HEK293 (cell line): ENCODE data around the gene POLA2.

Experiments
- CTCF ChIA-PET: fragments of 350-600 bp; formaldehyde crosslinking; extraction: SDS; loops from one replicate; lab custom pipeline; 2021; ENCODE audit warnings: antibody characterized with exemption; lab: Yijun Ruan, JAX
- POLR2A ChIA-PET: fragments of 300-600 bp; formaldehyde crosslinking; extraction: SDS; loops from one replicate; lab custom pipeline; 2020; ENCODE audit warnings: antibody characterized with exemption, inconsistent platforms; lab: Yijun Ruan, JAX
- H3K27ac ChIP-seq: fragments of 200-500 bp; sonication (Bioruptor generic); 2 replicates; pipeline ENCODE4 v1.5.1; 2014; ENCODE audit warnings: low read depth, low read length, control low read depth, inconsistent platforms; ENCODE audit errors: extremely low read depth
- H3K36me3 ChIP-seq, 2 experiments: fragments of 200-500 bp in 1 of 2; sonication (Bioruptor generic) in 1 of 2; 1 replicate in 1 of 2; 2 replicates in 1 of 2; pipeline ENCODE4 v1.5.1; 2014 to 2017; ENCODE audit warnings: inconsistent platforms in 2 of 2, low read length in 2 of 2; ENCODE audit not compliant: control insufficient read depth in 2 of 2, insufficient read depth in 1 of 2
- H3K4me1 ChIP-seq: fragments of 200-500 bp; sonication (Bioruptor generic); 2 replicates; pipeline ENCODE4 v1.5.1; 2014; ENCODE audit warnings: mild to moderate bottlenecking, low read length, inconsistent platforms; ENCODE audit not compliant: control insufficient read depth, insufficient read depth
- H3K4me3 ChIP-seq: 2 replicates; pipeline ENCODE4 v1.5.1; 2011; ENCODE audit warnings: low read depth, mild to moderate bottlenecking, control low read depth, low read length, moderate library complexity
- H3K9me3 ChIP-seq: fragments of 200-500 bp; sonication (Bioruptor generic); 2 replicates; pipeline ENCODE4 v1.5.1; 2014; ENCODE audit warnings: low read depth, low read length, inconsistent platforms; ENCODE audit not compliant: control insufficient read depth, insufficient read depth
- BCL11A ChIP-seq: fragments of 450-650 bp; formaldehyde crosslinking; IDR thresholded peaks from 2 replicates; pipeline ENCODE4 v1.5.1; 2016; ENCODE audit warnings: low read depth, missing biosample characterization, missing genetic modification characterization
- CTCF ChIP-seq: fragments of 450-650 bp; formaldehyde crosslinking; IDR thresholded peaks from 2 replicates; pipeline ENCODE4 v1.5.1; 2016; ENCODE audit warnings: missing biosample characterization, missing genetic modification characterization
- EGR2 ChIP-seq: fragments of 450-650 bp; formaldehyde crosslinking; IDR thresholded peaks from 2 replicates; pipeline ENCODE4 v1.5.1; 2016; ENCODE audit warnings: low read depth, missing biosample characterization, missing genetic modification characterization
- INSM2 ChIP-seq: fragments of 450-650 bp; formaldehyde crosslinking; IDR thresholded peaks from 2 replicates; pipeline ENCODE4 v1.5.1; 2016; ENCODE audit warnings: missing biosample characterization, missing genetic modification characterization
- KLF10 ChIP-seq: fragments of 450-650 bp; IDR thresholded peaks from 2 replicates; pipeline ENCODE4 v1.5.1; 2018; ENCODE audit warnings: missing biosample characterization, mild to moderate bottlenecking, missing genetic modification characterization
- SCRT1 ChIP-seq: fragments of 450-650 bp; formaldehyde crosslinking; IDR thresholded peaks from 2 replicates; pipeline ENCODE4 v1.5.1; 2016; ENCODE audit warnings: missing biosample characterization, missing genetic modification characterization, borderline replicate concordance
- ZFP3 ChIP-seq: fragments of 450-650 bp; formaldehyde crosslinking; IDR thresholded peaks from 2 replicates; pipeline ENCODE4 v1.5.1; 2016; ENCODE audit warnings: low read depth, missing biosample characterization, missing genetic modification characterization
- ZNF148 ChIP-seq: fragments of 450-650 bp; formaldehyde crosslinking; IDR thresholded peaks from 2 replicates; pipeline ENCODE4 v1.5.0; 2017; ENCODE audit warnings: missing biosample characterization, missing genetic modification characterization, borderline replicate concordance
- ZNF175 ChIP-seq: fragments of 450-650 bp; formaldehyde crosslinking; IDR thresholded peaks from 2 replicates; pipeline ENCODE4 v1.5.1; 2016; ENCODE audit warnings: missing biosample characterization, missing genetic modification characterization
- ZNF302 ChIP-seq: fragments of 450-650 bp; formaldehyde crosslinking; IDR thresholded peaks from 2 replicates; pipeline ENCODE4 v1.5.1; 2016; ENCODE audit warnings: missing biosample characterization, missing genetic modification characterization, low read depth
- ZNF366 ChIP-seq: fragments of 450-650 bp; formaldehyde crosslinking; conservative IDR thresholded peaks from 2 replicates; pipeline ENCODE4 v1.5.1; 2016; ENCODE audit warnings: missing biosample characterization, missing genetic modification characterization
- ZNF555 ChIP-seq: fragments of 450-650 bp; formaldehyde crosslinking; conservative IDR thresholded peaks from 2 replicates; pipeline ENCODE4 v1.5.1; 2017; ENCODE audit warnings: missing biosample characterization, mild to moderate bottlenecking, missing genetic modification characterization, inconsistent platforms
- ZNF571 ChIP-seq: fragments of 450-650 bp; formaldehyde crosslinking; IDR thresholded peaks from 2 replicates; pipeline ENCODE4 v1.5.0; 2017; ENCODE audit warnings: missing biosample characterization, missing genetic modification characterization
- ZNF658 ChIP-seq: fragments of 450-650 bp; formaldehyde crosslinking; IDR thresholded peaks from 2 replicates; pipeline ENCODE4; 2016; ENCODE audit warnings: missing biosample characterization, missing genetic modification characterization
- ZNF677 ChIP-seq: fragments of 450-650 bp; IDR thresholded peaks from 2 replicates; pipeline ENCODE4 v1.5.0; 2018; ENCODE audit warnings: missing biosample characterization, mild to moderate bottlenecking, missing genetic modification characterization, moderate library complexity

POLA2 gene

DNA sequence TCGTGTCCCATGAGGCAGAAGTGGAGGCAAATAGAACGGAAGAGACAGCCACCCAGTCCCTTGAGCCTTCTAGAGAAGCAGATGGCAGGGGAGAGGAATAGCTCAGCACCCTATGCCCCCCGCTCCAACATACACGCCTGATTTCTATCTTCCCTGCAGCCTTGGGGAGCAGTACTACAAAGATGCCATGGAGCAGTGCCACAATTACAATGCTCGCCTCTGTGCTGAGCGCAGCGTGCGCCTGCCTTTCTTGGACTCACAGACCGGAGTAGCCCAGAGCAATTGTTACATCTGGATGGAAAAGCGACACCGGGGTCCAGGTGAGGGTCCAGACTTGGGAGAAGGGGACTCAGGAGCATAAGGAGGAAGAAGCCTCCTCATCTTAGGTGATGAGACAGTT lies 78.5 kb downstream of the POLA2 start (continued):
- TF ChIP-seq KLF10 (tag by site-specific recombination) = no peak
- no peak for TF ChIP-seq EGR2
- TF ChIP-seq BCL11A (tag by site-specific recombination) = no peak
- TF ChIP-seq ZNF302 (tag by site-specific recombination) = no peak
- TF ChIP-seq CTCF = no peak

DNA sequence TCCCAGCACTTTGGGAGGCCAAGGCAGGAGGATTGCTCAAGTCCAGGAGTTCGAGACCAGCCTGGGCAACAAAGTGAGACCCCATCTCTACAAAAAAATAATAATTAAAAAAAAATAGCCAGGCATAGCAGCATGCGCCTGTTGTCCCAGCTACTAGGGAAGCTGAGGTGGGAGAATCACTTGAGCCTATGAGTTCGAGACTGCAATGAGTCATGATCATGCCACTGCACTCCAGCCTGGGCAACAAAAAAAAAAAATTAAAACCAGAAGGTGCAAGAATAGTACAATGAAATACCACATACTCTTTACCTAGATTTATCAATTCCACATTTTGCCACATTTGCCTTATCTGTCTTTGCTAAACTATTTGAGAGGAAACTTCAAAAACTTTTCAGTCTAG lies 80.1 kb downstream of the POLA2 start:
- Histone ChIP-seq H3K4me3 (no peak overlapping the region), H3K4me1 (no peaks in the 10 kb centered on the region), H3K36me3 (peaks cover 26 to 81% of the 10 kb centered on the region in 2 experiments), H3K9me3 (no peaks in the 10 kb centered on the region), H3K27ac (no peak overlapping the region)
- TF ChIP-seq ZFP3 (tag by site-specific recombination) = no peak
- no peak for TF ChIP-seq ZNF658 (tag by site-specific recombination)
- TF ChIP-seq ZNF175 (tag by site-specific recombination) = no peak
- no peak for TF ChIP-seq KLF10 (tag by site-specific recombination)
- no peak for TF ChIP-seq ZNF555 (tag by site-specific recombination)
- no peak for TF ChIP-seq ZNF366 (tag by site-specific recombination)
- no peak for TF ChIP-seq ZNF677 (tag by site-specific recombination)
- no peak for TF ChIP-seq INSM2 (tag by site-specific recombination)
- no peak for TF ChIP-seq SCRT1 (tag by site-specific recombination)
- TF ChIP-seq ZNF148 (tag by site-specific recombination) = no peak
- no peak for TF ChIP-seq ZNF571 (tag by site-specific recombination)
- ChIA-PET CTCF (interaction anchor here (0.6 to 1.4 kb wide), 4 partner anchors 12 to 232 kb away, joined by 4 to 8 read pairs (median 5); partner anchors contain the start of gene CDC42EP2), POLR2A (interaction anchor here (1.7 to 1.8 kb wide), 2 partner anchors 8 to 10 kb away, joined by 4 to 8 read pairs; partner anchors contain the start of gene DPF2)
